C4-2B (cell line): ENCODE results near the gene NCAN.
"Not testable (repeated sequence)": the region's sequence is repeated elsewhere in the genome, so short reads cannot be mapped to it uniquely, and the experiment has no call there.

ENCODE experiments used
- H3K27ac ChIP-seq: fragments of 450-650 bp; 2 replicates; pipeline ENCODE4 v1.5.1; 2017
- CTCF ChIP-seq: fragments of 450-650 bp; conservative IDR thresholded peaks from 2 replicates; pipeline ENCODE4 v1.5.1; 2017; ENCODE audit warnings: mild to moderate bottlenecking
- ZFX ChIP-seq: fragments of 450-650 bp; IDR thresholded peaks from 2 replicates; pipeline ENCODE4 v1.6.1; 2017

The NCAN gene

GRCh38 chr19:19170873-19171672 is 40.7 kb upstream of the NCAN start:
- H3K27ac ChIP-seq, result no peak overlapping the region
- no peak for TF ChIP-seq ZFX
- TF ChIP-seq CTCF, result no peak

GRCh38 chr19:19171821-19172532 is 39.8 kb upstream of the NCAN start:
- no peak for TF ChIP-seq CTCF
- no peak for TF ChIP-seq ZFX
- no peak overlapping the region for H3K27ac ChIP-seq

GRCh38 chr19:19173243-19173642 is 38.5 kb upstream of the NCAN start:
- H3K27ac ChIP-seq, result not testable (repeated sequence)

- TF ChIP-seq CTCF, result no peak
- TF ChIP-seq ZFX, result no peak
- H3K27ac ChIP-seq, result no peak overlapping the region
These were observed 34.8 kb upstream of the NCAN start for GRCh38 chr19:19176950-19177349.

GRCh38 chr19:19179548-19180441 is 32.0 kb upstream of the NCAN start:
- no peak overlapping the region for H3K27ac ChIP-seq
- no peak for TF ChIP-seq ZFX
- no peak for TF ChIP-seq CTCF

GRCh38 chr19:19181488-19181998 is 30.2 kb upstream of the NCAN start:
- TF ChIP-seq ZFX, result no peak
- H3K27ac ChIP-seq, result no peak overlapping the region

GRCh38 chr19:19185853-19186740 is 25.7 kb upstream of the NCAN start:
- TF ChIP-seq CTCF (peak; percentile 84), ZFX (no peak)
- H3K27ac ChIP-seq, result no peak overlapping the region
